HFFc6 (cell line): ENCODE measurements around the gene SFTPD. TPM values are rescaled to one million over a fixed set of nuclear protein-coding genes. Genes with fewer than 3 reads are reported as not detected.
"Not testable (repeated sequence)": the region's sequence is repeated elsewhere in the genome, so short reads cannot be mapped to it uniquely, and the experiment has no call there.

ENCODE experiments used
- DNase-seq: peaks from one replicate; pipeline ENCODE4 v3.0.0-alpha.2; 2018
- H3K27ac Mint-ChIP-seq: 2 replicates; pipeline ENCODE4 v1.8.0; 2020; ENCODE audit warnings: mild to moderate bottlenecking, mixed read lengths
- H3K27me3 Mint-ChIP-seq: 2 replicates; pipeline ENCODE4 v1.8.0; 2021; ENCODE audit warnings: mild to moderate bottlenecking, moderate library complexity, mixed read lengths; ENCODE audit not compliant: insufficient read depth
- H3K36me3 Mint-ChIP-seq: 2 replicates; pipeline ENCODE4 v1.8.0; 2021; ENCODE audit warnings: low read depth, mixed read lengths
- H3K4me1 Mint-ChIP-seq: 2 replicates; pipeline ENCODE4 v1.8.0; 2020; ENCODE audit warnings: low read depth, mixed read lengths
- H3K4me3 Mint-ChIP-seq: 2 replicates; pipeline ENCODE4 v1.8.0; 2020; ENCODE audit warnings: mild to moderate bottlenecking, moderate library complexity, mixed read lengths
- H3K9me3 Mint-ChIP-seq: 2 replicates; pipeline ENCODE4 v1.8.0; 2020; ENCODE audit warnings: mild to moderate bottlenecking, mixed read lengths
- total RNA-seq, 6 experiments: library from RNA; stranded (reverse); fragmentation: NEBNext Ultra II Directional; extraction: Animal tissue kit (Norgen Biotek cat#: 25700); gene quantifications; 2 replicates in 1 of 6; 3 replicates in 5 of 6; pipeline ENCODE4 v1.2.3, GENCODE V29; 2021
- TF ChIP-seq, protein P1 (sequence below): fragments of 200-600 bp; sonication (generic); IDR thresholded peaks from 2 replicates; pipeline ENCODE4 v1.5.0; 2021; ENCODE audit warnings: antibody characterized with exemption, mild to moderate bottlenecking

SFTPD gene
- total RNA-seq, 6 experiments from 2014 or later: not detected

DNA sequence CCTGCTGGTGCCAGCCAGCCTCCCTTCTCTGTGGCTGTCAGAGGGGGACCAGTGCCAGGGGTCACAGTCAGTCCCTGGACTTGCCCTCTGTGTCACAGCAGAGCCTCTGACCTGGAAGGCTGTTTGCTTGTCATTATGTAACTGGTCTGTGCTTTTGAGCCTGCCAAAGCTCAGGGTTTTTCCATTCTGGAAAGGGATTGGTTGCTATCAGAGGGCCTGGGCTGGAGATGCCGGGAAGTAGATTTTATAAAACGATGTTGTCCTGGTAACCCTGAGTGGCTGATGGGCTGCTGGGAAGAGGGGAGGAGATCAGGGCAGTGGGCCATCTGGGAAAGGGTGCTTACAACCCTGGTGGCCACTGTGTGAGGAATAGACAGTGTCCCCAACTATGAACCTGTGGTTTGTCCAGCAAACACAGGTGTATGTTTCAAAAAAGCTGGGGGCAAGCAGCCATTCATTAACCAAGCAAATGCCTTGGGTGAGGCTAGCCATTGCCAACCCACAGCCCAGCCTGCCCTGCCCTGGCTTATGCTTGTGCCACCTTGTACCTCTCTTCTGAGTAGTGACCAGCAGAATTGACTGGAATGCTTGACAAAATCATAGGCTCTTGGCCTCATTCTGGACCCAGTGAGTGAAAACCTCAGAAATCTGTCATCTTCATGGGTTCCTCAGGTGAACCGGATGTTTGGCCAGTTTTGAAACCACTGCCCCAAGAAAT, 21.6 kb downstream of the SFTPD start:
- H3K27ac Mint-ChIP-seq: no peak overlapping the region
- no peak overlapping the region for H3K4me3 Mint-ChIP-seq
- TF ChIP-seq, protein P1, sequence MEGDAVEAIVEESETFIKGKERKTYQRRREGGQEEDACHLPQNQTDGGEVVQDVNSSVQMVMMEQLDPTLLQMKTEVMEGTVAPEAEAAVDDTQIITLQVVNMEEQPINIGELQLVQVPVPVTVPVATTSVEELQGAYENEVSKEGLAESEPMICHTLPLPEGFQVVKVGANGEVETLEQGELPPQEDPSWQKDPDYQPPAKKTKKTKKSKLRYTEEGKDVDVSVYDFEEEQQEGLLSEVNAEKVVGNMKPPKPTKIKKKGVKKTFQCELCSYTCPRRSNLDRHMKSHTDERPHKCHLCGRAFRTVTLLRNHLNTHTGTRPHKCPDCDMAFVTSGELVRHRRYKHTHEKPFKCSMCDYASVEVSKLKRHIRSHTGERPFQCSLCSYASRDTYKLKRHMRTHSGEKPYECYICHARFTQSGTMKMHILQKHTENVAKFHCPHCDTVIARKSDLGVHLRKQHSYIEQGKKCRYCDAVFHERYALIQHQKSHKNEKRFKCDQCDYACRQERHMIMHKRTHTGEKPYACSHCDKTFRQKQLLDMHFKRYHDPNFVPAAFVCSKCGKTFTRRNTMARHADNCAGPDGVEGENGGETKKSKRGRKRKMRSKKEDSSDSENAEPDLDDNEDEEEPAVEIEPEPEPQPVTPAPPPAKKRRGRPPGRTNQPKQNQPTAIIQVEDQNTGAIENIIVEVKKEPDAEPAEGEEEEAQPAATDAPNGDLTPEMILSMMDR: no peak
- H3K9me3 Mint-ChIP-seq: no peaks in the 10 kb centered on the region
- DNase-seq: no peak
- H3K27me3 Mint-ChIP-seq: peaks cover 6% of the 10 kb centered on the region
- H3K4me1 Mint-ChIP-seq: peaks cover 10% of the 10 kb centered on the region
- H3K36me3 Mint-ChIP-seq: no peaks in the 10 kb centered on the region

DNA sequence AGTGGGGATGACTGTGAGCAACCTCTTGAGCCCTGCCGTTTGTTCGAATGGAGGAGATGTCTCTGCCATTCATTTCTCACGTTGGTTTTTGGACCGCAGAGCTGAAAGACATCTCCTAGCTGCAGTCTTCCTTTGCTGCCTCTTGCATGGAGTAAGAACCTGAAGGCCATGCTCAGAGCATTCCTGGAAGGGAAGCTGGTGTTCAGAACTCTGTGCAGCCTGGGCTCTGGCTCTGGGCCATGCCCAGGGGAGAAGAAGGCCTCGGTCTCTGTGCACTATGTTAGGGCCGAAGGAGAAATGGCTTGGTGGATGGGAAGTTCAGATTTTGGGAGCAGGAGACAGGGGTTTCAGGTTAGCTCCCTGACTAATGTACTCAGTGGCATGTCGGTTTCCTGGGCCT, 22.9 kb downstream of the SFTPD start:
- Mint-ChIP-seq H3K4me1 (peaks cover 7% of the 10 kb centered on the region), H3K36me3 (no peaks in the 10 kb centered on the region), H3K9me3 (no peaks in the 10 kb centered on the region), H3K4me3 (no peak overlapping the region), H3K27ac (no peak overlapping the region), H3K27me3 (peaks cover 6% of the 10 kb centered on the region)
- no peak for DNase-seq
- TF ChIP-seq, protein P1: no peak

DNA sequence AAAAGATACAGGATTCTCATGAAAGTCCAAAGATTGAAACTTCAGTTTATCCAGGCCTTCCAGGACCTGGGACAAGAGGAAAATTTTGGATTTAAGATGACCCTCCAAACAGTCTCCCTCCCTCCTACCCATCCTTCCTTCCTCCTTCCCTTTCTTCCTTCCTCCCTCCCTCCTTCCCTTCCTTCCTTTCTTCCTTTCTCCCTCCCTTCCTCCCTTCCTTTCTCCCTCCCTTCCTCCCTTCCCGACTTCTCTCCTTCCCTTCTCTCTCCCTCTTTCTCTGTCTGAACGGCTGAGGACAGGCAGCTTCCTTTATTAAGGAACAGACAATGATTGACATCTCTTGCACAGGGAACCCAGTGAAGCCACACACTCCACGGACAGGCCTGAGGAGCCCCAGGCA, 23.3 kb downstream of the SFTPD start:
- DNase-seq: no peak
- no peaks in the 10 kb centered on the region for H3K9me3 Mint-ChIP-seq
- peaks cover 5% of the 10 kb centered on the region for H3K4me1 Mint-ChIP-seq
- H3K27me3 Mint-ChIP-seq: peaks cover 6% of the 10 kb centered on the region
- H3K27ac Mint-ChIP-seq: no peak overlapping the region
- H3K4me3 Mint-ChIP-seq: no peak overlapping the region
- no peaks in the 10 kb centered on the region for H3K36me3 Mint-ChIP-seq
- TF ChIP-seq, protein P1: no peak

DNA sequence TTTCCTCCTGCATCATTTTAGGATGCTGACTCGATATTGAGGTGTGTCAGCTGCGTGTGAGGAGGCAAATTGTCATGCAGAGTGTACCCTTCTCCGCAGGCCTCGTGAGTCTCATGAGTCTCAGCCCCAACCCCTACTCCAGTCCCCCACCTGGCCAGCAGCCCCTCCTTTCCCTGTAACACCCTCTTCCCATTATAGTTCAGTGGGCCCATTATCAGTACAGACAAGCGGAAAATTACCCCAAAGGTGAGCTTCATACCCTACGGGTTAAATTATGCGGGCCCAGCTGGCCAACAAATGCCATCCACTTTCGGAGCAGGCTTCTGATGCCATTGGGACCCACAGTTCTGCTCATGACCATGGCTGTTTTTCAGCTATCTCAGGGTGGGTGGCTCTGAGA, 25.2 kb downstream of the SFTPD start:
- Mint-ChIP-seq H3K4me1 (no peaks in the 10 kb centered on the region), H3K4me3 (no peak overlapping the region), H3K36me3 (no peaks in the 10 kb centered on the region), H3K9me3 (no peaks in the 10 kb centered on the region), H3K27ac (no peak overlapping the region), H3K27me3 (peaks cover 6% of the 10 kb centered on the region)
- TF ChIP-seq, protein P1: no peak
- no peak for DNase-seq

DNA sequence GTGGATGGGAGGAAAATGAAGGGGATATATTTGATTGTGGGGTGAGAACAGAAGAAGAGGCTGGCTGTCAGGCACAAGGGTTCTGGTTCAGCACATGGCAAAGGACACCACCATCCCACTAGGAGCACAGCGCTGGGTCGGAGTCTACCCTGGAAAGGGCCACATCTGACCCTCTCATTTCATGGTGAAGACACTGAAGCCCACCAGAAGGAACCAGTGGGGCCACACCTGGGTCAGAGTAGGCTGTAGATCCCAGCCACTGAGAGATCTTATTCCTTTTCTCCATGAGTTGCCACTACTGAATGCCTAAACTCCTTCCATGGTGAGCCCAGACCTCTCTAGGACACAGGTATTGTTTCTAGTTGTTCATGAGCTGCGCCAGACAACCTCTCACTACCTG, 25.8 kb downstream of the SFTPD start:
- peaks cover 6% of the 10 kb centered on the region for H3K27me3 Mint-ChIP-seq
- no peak overlapping the region for H3K27ac Mint-ChIP-seq
- H3K4me1 Mint-ChIP-seq: no peaks in the 10 kb centered on the region
- no peaks in the 10 kb centered on the region for H3K36me3 Mint-ChIP-seq
- H3K4me3 Mint-ChIP-seq: no peak overlapping the region
- TF ChIP-seq, protein P1: no peak
- no peaks in the 10 kb centered on the region for H3K9me3 Mint-ChIP-seq
- DNase-seq: no peak

DNA sequence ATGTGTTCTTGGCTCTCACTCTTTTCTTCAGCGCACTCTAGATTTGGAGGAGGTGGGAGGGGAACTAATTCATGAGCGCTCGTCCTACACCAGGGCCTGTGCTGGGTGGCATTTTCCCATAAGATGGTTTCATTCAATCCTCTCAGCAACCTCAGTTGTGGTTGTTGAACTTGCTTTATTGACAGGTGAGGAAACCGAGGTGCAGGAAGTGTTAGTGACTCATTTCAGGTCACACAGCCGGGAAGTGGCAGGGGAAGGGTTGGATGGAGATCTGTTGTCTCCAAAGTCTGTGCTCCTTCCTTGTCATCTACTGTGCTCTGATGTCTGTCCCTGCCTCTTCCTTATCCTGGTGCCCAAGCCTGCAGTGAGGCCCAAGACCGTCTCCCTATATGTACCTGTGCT, 26.9 kb downstream of the SFTPD start:
- H3K4me3 Mint-ChIP-seq, H3K27ac Mint-ChIP-seq, H3K27me3 Mint-ChIP-seq, H3K4me1 Mint-ChIP-seq, H3K36me3 Mint-ChIP-seq, DNase-seq, H3K9me3 Mint-ChIP-seq: not testable (repeated sequence)

DNA sequence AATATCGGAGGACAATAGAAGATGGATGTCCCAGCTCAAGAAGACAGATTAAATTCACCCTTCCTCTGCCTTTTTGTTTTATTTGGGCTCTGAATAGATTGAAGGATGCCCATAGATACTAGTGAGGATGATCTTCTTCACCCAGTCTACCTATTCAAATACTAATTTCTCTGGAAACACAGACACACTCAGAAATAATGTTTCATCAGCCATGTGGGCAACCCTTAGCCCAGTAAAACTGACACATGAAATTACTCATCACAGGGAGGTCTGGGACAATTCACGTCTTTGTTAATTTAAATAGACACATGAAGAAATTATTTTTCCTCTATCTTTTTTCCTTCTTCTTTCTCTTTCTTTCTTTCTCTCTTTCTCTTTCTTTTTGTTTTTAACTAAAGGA, 33.1 kb downstream of the SFTPD start:
- H3K27me3 Mint-ChIP-seq, H3K27ac Mint-ChIP-seq: not testable (repeated sequence)

More for the DNA sequence above, 33.1 kb downstream of the SFTPD start:
- DNase-seq, H3K9me3 Mint-ChIP-seq, H3K36me3 Mint-ChIP-seq, H3K4me1 Mint-ChIP-seq, H3K4me3 Mint-ChIP-seq: not testable (repeated sequence)
